GM23248 (cell line): ENCODE data around the gene ENPEP. TPM values are rescaled to one million over a fixed set of nuclear protein-coding genes. Genes with fewer than 3 reads are reported as not detected.

Experiments used
- DNase-seq: peaks from one replicate; pipeline ENCODE4 v3.0.0-alpha.2; 2015
- H2AFZ ChIP-seq: fragments of 200-600 bp; sonication (generic); 2 replicates; pipeline ENCODE4 v1.6.1; 2016; ENCODE audit warnings: antibody characterized with exemption
- H3F3A ChIP-seq: fragments of 200-600 bp; sonication (generic); 2 replicates; pipeline ENCODE4 v1.6.1; 2016; ENCODE audit warnings: mild to moderate bottlenecking, antibody characterized with exemption, mixed run types; ENCODE audit not compliant: insufficient read depth
- H3K27ac ChIP-seq: fragments of 200-600 bp; sonication (generic); 2 replicates; pipeline ENCODE4 v1.5.1; 2016; ENCODE audit warnings: mild to moderate bottlenecking
- H3K27me3 ChIP-seq: fragments of 200-600 bp; sonication (generic); replicated peaks from 2 replicates; pipeline ENCODE4 v1.6.1; 2016; ENCODE audit warnings: mild to moderate bottlenecking; ENCODE audit not compliant: insufficient read depth
- H3K36me3 ChIP-seq: fragments of 200-600 bp; sonication (generic); 2 replicates; pipeline ENCODE4 v1.6.1; 2016; ENCODE audit warnings: low read depth, mild to moderate bottlenecking
- H3K4me1 ChIP-seq: fragments of 200-600 bp; sonication (generic); 2 replicates; pipeline ENCODE4 v1.6.1; 2016; ENCODE audit warnings: mild to moderate bottlenecking; ENCODE audit not compliant: insufficient read depth
- H3K4me2 ChIP-seq: fragments of 200-600 bp; sonication (generic); one replicate; pipeline ENCODE4 v1.6.1; 2016; ENCODE audit warnings: mild to moderate bottlenecking; ENCODE audit not compliant: unreplicated experiment
- H3K4me3 ChIP-seq: fragments of 200-600 bp; sonication (generic); 2 replicates; pipeline ENCODE4 v1.5.1; 2016; ENCODE audit warnings: mild to moderate bottlenecking
- H3K79me2 ChIP-seq: fragments of 200-600 bp; sonication (generic); 2 replicates; pipeline ENCODE4 v1.6.1; 2016; ENCODE audit warnings: mild to moderate bottlenecking; ENCODE audit not compliant: insufficient read depth
- H3K9ac ChIP-seq: fragments of 200-600 bp; sonication (generic); 2 replicates; pipeline ENCODE4 v1.6.1; 2016; ENCODE audit warnings: mild to moderate bottlenecking
- H3K9me2 ChIP-seq: fragments of 200-600 bp; sonication (generic); 2 replicates; pipeline ENCODE4 v1.6.1; 2016; ENCODE audit warnings: mixed run types, mild to moderate bottlenecking, moderate library complexity; ENCODE audit not compliant: insufficient read depth
- H3K9me3 ChIP-seq: fragments of 200-600 bp; sonication (generic); one replicate; pipeline ENCODE4 v1.6.1; 2017; ENCODE audit warnings: low read depth
- H4K20me1 ChIP-seq: fragments of 200-600 bp; sonication (generic); 2 replicates; pipeline ENCODE4 v1.6.0; 2016; ENCODE audit not compliant: insufficient read depth
- EZH2 ChIP-seq: fragments of 200-600 bp; sonication (generic); IDR thresholded peaks from 2 replicates; pipeline ENCODE4 v1.6.1; 2018; ENCODE audit warnings: antibody characterized with exemption, mild to moderate bottlenecking; ENCODE audit not compliant: insufficient read depth, poor library complexity, severe bottlenecking
- EZH2phosphoT487 ChIP-seq: fragments of 200-600 bp; sonication (generic); IDR thresholded peaks from 2 replicates; pipeline ENCODE4 v1.6.1; 2018; ENCODE audit warnings: antibody characterized with exemption, moderate library complexity, mild to moderate bottlenecking, low read depth; ENCODE audit not compliant: insufficient read depth
- WGBS, 2 experiments: methylation state at CpG; one replicate each; pipeline ENCODE4 v1.1.6; 2015 to 2017; ENCODE audit warnings: low lambda C conversion rate in 2 of 2, low coverage in 1 of 2; ENCODE audit errors: missing lambda C conversion rate in 2 of 2; 5-methylcytosine and 5-hydroxymethylcytosine counted together
- in situ Hi-C: fragments of 300-500 bp; cut with MboI; formaldehyde crosslinking; loops from 2 replicates; pipeline ENCODE4 v1.15.0; 2020
- polyA plus RNA-seq: library from polyadenylated mRNA; unstranded; fragments of >200 nt; fragmentation: Nextera tagmentation; extraction: Ambion mirVana; gene quantifications from 2 replicates; pipeline ENCODE4 v1.2.1, GENCODE V29; 2016
- total RNA-seq: library from RNA; depleted of rRNA; stranded (reverse); fragments of >200 nt; shearing (Covaris generic); gene quantifications from 2 replicates; pipeline ENCODE4 v1.2.3, GENCODE V29; 2014

The ENPEP gene
- total and polyA plus RNA-seq, 2 experiments from 2014 or later = 0.11 TPM

- no peak for DNase-seq
- no peak for TF ChIP-seq EZH2phosphoT487
- no peak overlapping the region for H3K9ac ChIP-seq
- no peaks in the 10 kb centered on the region for H3K79me2 ChIP-seq
- H2AFZ ChIP-seq = no peak overlapping the region
- H3K36me3 ChIP-seq = no peaks in the 10 kb centered on the region
- H3K27me3 ChIP-seq = no peaks in the 10 kb centered on the region
- H3K4me2 ChIP-seq = no peak overlapping the region
- H3K9me3 ChIP-seq = no peaks in the 10 kb centered on the region
- H3K9me2 ChIP-seq = no peaks in the 10 kb centered on the region
- in situ Hi-C loops = loop anchor here (25.0 kb wide), 1 partner anchor 298 kb away; no protein-coding TSS in a partner anchor
- H3F3A ChIP-seq = no peaks in the 10 kb centered on the region
- 32 to 38% methylated on average over 2 of the region's 2 CpGs for WGBS, 2 experiments
- H3K27ac ChIP-seq = no peak overlapping the region
- no peaks in the 10 kb centered on the region for H3K4me1 ChIP-seq
- H4K20me1 ChIP-seq = no peaks in the 10 kb centered on the region
- no peak overlapping the region for H3K4me3 ChIP-seq
Measured at GRCh38 chr4:110510277-110510676, 34.3 kb downstream of the ENPEP start.

GRCh38 chr4:110510955-110511544 is 35.1 kb downstream of the ENPEP start:
- peak; percentile 65 for DNase-seq
- H3K9ac ChIP-seq = no peak overlapping the region

GRCh38 chr4:110512901-110513300 is 36.9 kb downstream of the ENPEP start:
- Histone ChIP-seq H3K4me2 (no peak overlapping the region), H3K9me2 (no peaks in the 10 kb centered on the region), H3F3A (no peaks in the 10 kb centered on the region), H3K36me3 (no peaks in the 10 kb centered on the region), H3K27me3 (no peaks in the 10 kb centered on the region), H3K4me3 (no peak overlapping the region), H3K4me1 (no peaks in the 10 kb centered on the region), H2AFZ (no peak overlapping the region), H3K9me3 (no peaks in the 10 kb centered on the region), H3K79me2 (no peaks in the 10 kb centered on the region), H3K27ac (no peak overlapping the region), H4K20me1 (no peaks in the 10 kb centered on the region), H3K9ac (no peak overlapping the region)
- TF ChIP-seq EZH2phosphoT487 = no peak
- no peak for TF ChIP-seq EZH2
- WGBS, 2 experiments = 69 to 72% methylated on average over 3 of the region's 3 CpGs
- in situ Hi-C loops = loop anchor here (25.0 kb wide), 1 partner anchor 301 kb away; no protein-coding TSS in a partner anchor
- no peak for DNase-seq

More at GRCh38 chr4:110510955-110511544, 35.1 kb downstream of the ENPEP start:
- Histone ChIP-seq H3K4me3 (no peak overlapping the region), H2AFZ (no peak overlapping the region), H3K27ac (no peak overlapping the region), H3K9me3 (no peaks in the 10 kb centered on the region), H3K4me2 (no peak overlapping the region), H3K36me3 (no peaks in the 10 kb centered on the region), H3F3A (no peaks in the 10 kb centered on the region), H3K9me2 (no peaks in the 10 kb centered on the region), H3K4me1 (no peaks in the 10 kb centered on the region), H4K20me1 (no peaks in the 10 kb centered on the region), H3K79me2 (no peaks in the 10 kb centered on the region), H3K27me3 (no peaks in the 10 kb centered on the region)
- in situ Hi-C loops = loop anchor here (25.0 kb wide), 1 partner anchor 299 kb away; no protein-coding TSS in a partner anchor
- no peak for TF ChIP-seq EZH2phosphoT487
- no peak for TF ChIP-seq EZH2
- WGBS, 2 experiments = 51 to 56% methylated on average over 4 of the region's 4 CpGs

- in situ Hi-C loops = loop anchor here (5.0 to 25.0 kb wide), 2 partner anchors 303 to 518 kb away; no protein-coding TSS in a partner anchor
- no peaks in the 10 kb centered on the region for H3K9me2 ChIP-seq
- no peaks in the 10 kb centered on the region for H3K27me3 ChIP-seq
- no peak overlapping the region for H3K27ac ChIP-seq
- TF ChIP-seq EZH2phosphoT487 = no peak
- no peak for TF ChIP-seq EZH2
- H4K20me1 ChIP-seq = no peaks in the 10 kb centered on the region
- no peak overlapping the region for H3K4me2 ChIP-seq
- peak; percentile 61 for DNase-seq
- no peak overlapping the region for H3K9ac ChIP-seq
- no peaks in the 10 kb centered on the region for H3K79me2 ChIP-seq
- H3K36me3 ChIP-seq = no peaks in the 10 kb centered on the region
- no peaks in the 10 kb centered on the region for H3F3A ChIP-seq
- H2AFZ ChIP-seq = no peak overlapping the region
- H3K9me3 ChIP-seq = no peaks in the 10 kb centered on the region
- no peak overlapping the region for H3K4me3 ChIP-seq
- no peaks in the 10 kb centered on the region for H3K4me1 ChIP-seq
Measured at GRCh38 chr4:110514889-110515479, 39.0 kb downstream of the ENPEP start.
